Activated T-cell treated with anti-CD3 and anti-CD28 coated beads, Interleukin-2, amount 50 U/mL, for 24 hours (primary cell): ENCODE results near the gene PARP11.
"Not testable (repeated sequence)": the region's sequence is repeated elsewhere in the genome, so short reads cannot be mapped to it uniquely, and the experiment has no call there.

ENCODE experiments used
- DNase-seq: peaks from one replicate; pipeline ENCODE4 v3.0.0-alpha.2; 2020
- H3K27ac Mint-ChIP-seq: 2 replicates; pipeline ENCODE4 v1.8.0; 2020; ENCODE audit warnings: mild to moderate bottlenecking, mixed read lengths
- H3K27me3 Mint-ChIP-seq: 2 replicates; pipeline ENCODE4 v1.8.0; 2020; ENCODE audit warnings: mixed read lengths
- H3K36me3 Mint-ChIP-seq: 2 replicates; pipeline ENCODE4 v1.8.0; 2020; ENCODE audit warnings: low read depth, mixed read lengths
- H3K4me1 Mint-ChIP-seq: 2 replicates; pipeline ENCODE4 v1.8.0; 2020; ENCODE audit warnings: low read depth, mixed read lengths
- H3K4me3 Mint-ChIP-seq: 2 replicates; pipeline ENCODE4 v1.8.0; 2020; ENCODE audit warnings: mild to moderate bottlenecking, moderate library complexity, mixed read lengths
- H3K9me3 Mint-ChIP-seq: 2 replicates; pipeline ENCODE4 v1.8.0; 2020; ENCODE audit warnings: mixed read lengths

PARP11 gene

GRCh38 chr12:3863756-3864155 lies 9.4 kb downstream of the PARP11 start:
- H3K27me3 Mint-ChIP-seq, result no peaks in the 10 kb centered on the region
- H3K36me3 Mint-ChIP-seq, result peaks cover 74% of the 10 kb centered on the region

GRCh38 chr12:3842517-3842916 lies 30.7 kb downstream of the PARP11 start:
- no peak overlapping the region for H3K27ac Mint-ChIP-seq
- no peaks in the 10 kb centered on the region for H3K27me3 Mint-ChIP-seq
- no peak overlapping the region for H3K4me3 Mint-ChIP-seq
- H3K9me3 Mint-ChIP-seq, result no peaks in the 10 kb centered on the region
- peaks cover 45% of the 10 kb centered on the region for H3K4me1 Mint-ChIP-seq
- H3K36me3 Mint-ChIP-seq, result peaks cover 56% of the 10 kb centered on the region
- no peak for DNase-seq

More at GRCh38 chr12:3863756-3864155, 9.4 kb downstream of the PARP11 start:
- no peak overlapping the region for H3K27ac Mint-ChIP-seq
- DNase-seq, result no peak
- H3K4me3 Mint-ChIP-seq, result no peak overlapping the region
- H3K9me3 Mint-ChIP-seq, result peaks cover 17% of the 10 kb centered on the region
- H3K4me1 Mint-ChIP-seq, result peaks cover 27% of the 10 kb centered on the region

GRCh38 chr12:3841783-3842182 lies 31.4 kb downstream of the PARP11 start:
- no peak for DNase-seq
- H3K27ac Mint-ChIP-seq, result no peak overlapping the region
- H3K4me3 Mint-ChIP-seq, result no peak overlapping the region
- peaks cover 49% of the 10 kb centered on the region for H3K36me3 Mint-ChIP-seq
- peaks cover 49% of the 10 kb centered on the region for H3K4me1 Mint-ChIP-seq
- no peaks in the 10 kb centered on the region for H3K27me3 Mint-ChIP-seq
- H3K9me3 Mint-ChIP-seq, result no peaks in the 10 kb centered on the region

GRCh38 chr12:3840833-3841232 lies 32.4 kb downstream of the PARP11 start:
- DNase-seq, H3K27ac Mint-ChIP-seq, H3K9me3 Mint-ChIP-seq, H3K4me3 Mint-ChIP-seq, H3K27me3 Mint-ChIP-seq: not testable (repeated sequence)
- H3K4me1 Mint-ChIP-seq, result peaks cover 57% of the 10 kb centered on the region
- peaks cover 48% of the 10 kb centered on the region for H3K36me3 Mint-ChIP-seq

- H3K4me3 Mint-ChIP-seq, result peak overlapping the region; percentile 4
- H3K27ac Mint-ChIP-seq, result peak overlapping the region; percentile 74
- not testable (repeated sequence) for H3K9me3 Mint-ChIP-seq, DNase-seq, H3K27me3 Mint-ChIP-seq
- H3K4me1 Mint-ChIP-seq, result peaks cover 60% of the 10 kb centered on the region
- peaks cover 40% of the 10 kb centered on the region for H3K36me3 Mint-ChIP-seq
Observed at GRCh38 chr12:3839745-3840144, 33.5 kb downstream of the PARP11 start.

- Mint-ChIP-seq H3K4me1 (peaks cover 59% of the 10 kb centered on the region), H3K27ac (peak overlapping the region; percentile 77), H3K4me3 (peak overlapping the region; percentile 49), H3K36me3 (peaks cover 32% of the 10 kb centered on the region)
- peak; percentile 63 for DNase-seq
- H3K9me3 Mint-ChIP-seq, H3K27me3 Mint-ChIP-seq: not testable (repeated sequence)
Observed at GRCh38 chr12:3838701-3839548, 34.3 kb downstream of the PARP11 start.

- no peaks in the 10 kb centered on the region for H3K9me3 Mint-ChIP-seq
- peaks cover 28% of the 10 kb centered on the region for H3K36me3 Mint-ChIP-seq
- H3K4me3 Mint-ChIP-seq, result peak overlapping the region; percentile 49
- peak overlapping the region; percentile 77 for H3K27ac Mint-ChIP-seq
- no peak for DNase-seq
- H3K4me1 Mint-ChIP-seq, result peaks cover 55% of the 10 kb centered on the region
- no peaks in the 10 kb centered on the region for H3K27me3 Mint-ChIP-seq
Observed at GRCh38 chr12:3838076-3838475, 35.1 kb downstream of the PARP11 start.

GRCh38 chr12:3837049-3837448 lies 36.1 kb downstream of the PARP11 start:
- no peaks in the 10 kb centered on the region for H3K9me3 Mint-ChIP-seq
- no peak for DNase-seq
- no peaks in the 10 kb centered on the region for H3K27me3 Mint-ChIP-seq
- peaks cover 63% of the 10 kb centered on the region for H3K4me1 Mint-ChIP-seq
- H3K4me3 Mint-ChIP-seq, result no peak overlapping the region
- peaks cover 28% of the 10 kb centered on the region for H3K36me3 Mint-ChIP-seq
- H3K27ac Mint-ChIP-seq, result peak overlapping the region; percentile 59

GRCh38 chr12:3836641-3837040 lies 36.6 kb downstream of the PARP11 start:
- Mint-ChIP-seq H3K36me3 (peaks cover 28% of the 10 kb centered on the region), H3K4me1 (peaks cover 64% of the 10 kb centered on the region), H3K9me3 (no peaks in the 10 kb centered on the region), H3K27ac (peak overlapping the region; percentile 59), H3K27me3 (no peaks in the 10 kb centered on the region), H3K4me3 (no peak overlapping the region)
- DNase-seq, result no peak

GRCh38 chr12:3835914-3836313 lies 37.3 kb downstream of the PARP11 start:
- H3K27me3 Mint-ChIP-seq, result no peaks in the 10 kb centered on the region
- H3K9me3 Mint-ChIP-seq, result no peaks in the 10 kb centered on the region
- no peak overlapping the region for H3K4me3 Mint-ChIP-seq
- peaks cover 66% of the 10 kb centered on the region for H3K4me1 Mint-ChIP-seq
- DNase-seq, result no peak
- peak overlapping the region; percentile 48 for H3K27ac Mint-ChIP-seq
- H3K36me3 Mint-ChIP-seq, result peaks cover 22% of the 10 kb centered on the region

GRCh38 chr12:3834774-3835173 lies 38.4 kb downstream of the PARP11 start:
- H3K4me3 Mint-ChIP-seq, result no peak overlapping the region
- peaks cover 63% of the 10 kb centered on the region for H3K4me1 Mint-ChIP-seq

GRCh38 chr12:3833670-3834310 lies 39.4 kb downstream of the PARP11 start:
- no peak for DNase-seq
- H3K27ac Mint-ChIP-seq, result peak overlapping the region; percentile 22
- no peaks in the 10 kb centered on the region for H3K27me3 Mint-ChIP-seq
- no peaks in the 10 kb centered on the region for H3K9me3 Mint-ChIP-seq
- peaks cover 57% of the 10 kb centered on the region for H3K4me1 Mint-ChIP-seq
- no peak overlapping the region for H3K4me3 Mint-ChIP-seq
- peaks cover 16% of the 10 kb centered on the region for H3K36me3 Mint-ChIP-seq

More at GRCh38 chr12:3834774-3835173, 38.4 kb downstream of the PARP11 start:
- no peaks in the 10 kb centered on the region for H3K9me3 Mint-ChIP-seq
- DNase-seq, result no peak
- peaks cover 15% of the 10 kb centered on the region for H3K36me3 Mint-ChIP-seq
- H3K27me3 Mint-ChIP-seq, result no peaks in the 10 kb centered on the region
- no peak overlapping the region for H3K27ac Mint-ChIP-seq

GRCh38 chr12:3832738-3833137 lies 40.5 kb downstream of the PARP11 start:
- H3K27me3 Mint-ChIP-seq, result no peaks in the 10 kb centered on the region
- H3K36me3 Mint-ChIP-seq, result peaks cover 17% of the 10 kb centered on the region
- no peaks in the 10 kb centered on the region for H3K9me3 Mint-ChIP-seq
- DNase-seq, result no peak
- H3K4me1 Mint-ChIP-seq, result peaks cover 52% of the 10 kb centered on the region
- no peak overlapping the region for H3K27ac Mint-ChIP-seq
- H3K4me3 Mint-ChIP-seq, result no peak overlapping the region

GRCh38 chr12:3828888-3829287 lies 44.3 kb downstream of the PARP11 start:
- Mint-ChIP-seq H3K4me1 (peaks cover 19% of the 10 kb centered on the region), H3K9me3 (no peaks in the 10 kb centered on the region), H3K4me3 (no peak overlapping the region), H3K36me3 (peaks cover 44% of the 10 kb centered on the region), H3K27ac (no peak overlapping the region), H3K27me3 (no peaks in the 10 kb centered on the region)
- no peak for DNase-seq
